Mucosa of gallbladder (tissue), 1 donor: ENCODE measurements around the gene CAMKK1. TPM values are rescaled to one million over a fixed set of nuclear protein-coding genes. Genes with fewer than 3 reads are reported as not detected.

Experiments
- DNase-seq: peaks from one replicate; pipeline ENCODE4 v3.0.0-alpha.2; 2020; ENCODE audit warnings: low spot score
- total RNA-seq: library from RNA; stranded (reverse); gene quantifications from one replicate; pipeline ENCODE4 v1.2.1, GENCODE V29; 2021
- donor health status: DM: no; HTN: no; CAD: no.

The CAMKK1 gene
- total RNA-seq, 1 donor from 2014 or later = 6.6 TPM

DNA sequence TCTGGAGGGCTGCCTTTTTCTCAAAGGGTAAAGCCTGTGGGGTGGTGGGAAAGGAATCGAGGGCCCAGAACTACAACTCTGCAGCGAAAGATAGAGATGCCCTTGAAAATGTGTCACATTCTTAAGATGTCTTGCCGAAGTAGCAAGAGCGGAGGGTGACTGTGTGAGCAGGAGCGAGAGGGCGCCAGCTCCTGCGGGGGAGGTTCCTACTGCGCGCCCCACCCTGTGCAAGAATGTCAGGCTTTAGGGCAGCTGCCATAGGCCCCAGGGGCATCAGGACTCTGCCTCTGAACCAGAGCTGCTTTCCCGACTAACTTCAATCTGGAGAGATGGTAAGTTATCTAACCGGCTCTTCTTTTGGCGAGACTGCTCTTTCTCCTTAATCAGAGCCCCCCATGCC, 80.1 kb downstream of the CAMKK1 start:
- no peak for DNase-seq

DNA sequence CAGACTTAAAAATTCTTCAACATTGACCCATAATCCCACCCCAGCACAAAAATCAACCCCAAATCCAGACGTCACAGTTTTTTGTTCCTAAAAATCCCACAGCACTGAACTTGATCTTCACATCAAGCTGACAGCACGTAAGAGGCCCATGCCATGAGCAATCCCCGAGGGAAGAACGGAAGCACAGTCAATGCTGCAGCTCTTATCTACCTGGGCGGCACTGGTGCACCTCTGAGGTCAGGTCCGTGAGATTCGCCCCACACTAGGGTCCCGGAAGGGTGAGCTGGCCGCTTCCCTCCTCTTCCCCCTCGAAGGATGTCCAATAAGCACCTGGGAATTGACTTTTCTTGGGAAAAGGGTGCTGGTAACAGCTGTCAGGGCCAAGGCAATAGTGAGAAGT, 80.6 kb downstream of the CAMKK1 start:
- DNase-seq = no peak

Other genes with a start within 250 kb of the CAMKK1 start
- gene TAX1BP3, start 224.5 kb downstream of the CAMKK1 start, total RNA-seq = 158 TPM
- gene EMC6, start 224.2 kb downstream of the CAMKK1 start, total RNA-seq = 35.7 TPM
- gene P2RX5, start 196.9 kb downstream of the CAMKK1 start, total RNA-seq = 2.0 TPM
- 0.32 TPM for gene HASPIN, start 169.2 kb downstream of the CAMKK1 start, total RNA-seq
- gene ITGAE, start 91.9 kb downstream of the CAMKK1 start, total RNA-seq = 21.2 TPM
- gene NCBP3, start 46.8 kb downstream of the CAMKK1 start, total RNA-seq = 39.0 TPM
- 2.8 TPM for gene P2RX1, start 23.4 kb upstream of the CAMKK1 start, total RNA-seq
- gene ATP2A3, start 71.4 kb upstream of the CAMKK1 start, total RNA-seq = 96.5 TPM
- 48.3 TPM for gene ZZEF1, start 250.0 kb upstream of the CAMKK1 start, total RNA-seq